HG03097 (cell line): ENCODE data around the gene PITRM1.
"Not testable (repeated sequence)": the region's sequence is repeated elsewhere in the genome, so short reads cannot be mapped to it uniquely, and the experiment has no call there.

Experiments
- ATAC-seq: cut with Tn5 transposase; IDR thresholded peaks from one replicate; pipeline ENCODE4 v1.9.1; 2021; ENCODE audit not compliant: unreplicated experiment, low FRiP score

The PITRM1 gene, protein sequence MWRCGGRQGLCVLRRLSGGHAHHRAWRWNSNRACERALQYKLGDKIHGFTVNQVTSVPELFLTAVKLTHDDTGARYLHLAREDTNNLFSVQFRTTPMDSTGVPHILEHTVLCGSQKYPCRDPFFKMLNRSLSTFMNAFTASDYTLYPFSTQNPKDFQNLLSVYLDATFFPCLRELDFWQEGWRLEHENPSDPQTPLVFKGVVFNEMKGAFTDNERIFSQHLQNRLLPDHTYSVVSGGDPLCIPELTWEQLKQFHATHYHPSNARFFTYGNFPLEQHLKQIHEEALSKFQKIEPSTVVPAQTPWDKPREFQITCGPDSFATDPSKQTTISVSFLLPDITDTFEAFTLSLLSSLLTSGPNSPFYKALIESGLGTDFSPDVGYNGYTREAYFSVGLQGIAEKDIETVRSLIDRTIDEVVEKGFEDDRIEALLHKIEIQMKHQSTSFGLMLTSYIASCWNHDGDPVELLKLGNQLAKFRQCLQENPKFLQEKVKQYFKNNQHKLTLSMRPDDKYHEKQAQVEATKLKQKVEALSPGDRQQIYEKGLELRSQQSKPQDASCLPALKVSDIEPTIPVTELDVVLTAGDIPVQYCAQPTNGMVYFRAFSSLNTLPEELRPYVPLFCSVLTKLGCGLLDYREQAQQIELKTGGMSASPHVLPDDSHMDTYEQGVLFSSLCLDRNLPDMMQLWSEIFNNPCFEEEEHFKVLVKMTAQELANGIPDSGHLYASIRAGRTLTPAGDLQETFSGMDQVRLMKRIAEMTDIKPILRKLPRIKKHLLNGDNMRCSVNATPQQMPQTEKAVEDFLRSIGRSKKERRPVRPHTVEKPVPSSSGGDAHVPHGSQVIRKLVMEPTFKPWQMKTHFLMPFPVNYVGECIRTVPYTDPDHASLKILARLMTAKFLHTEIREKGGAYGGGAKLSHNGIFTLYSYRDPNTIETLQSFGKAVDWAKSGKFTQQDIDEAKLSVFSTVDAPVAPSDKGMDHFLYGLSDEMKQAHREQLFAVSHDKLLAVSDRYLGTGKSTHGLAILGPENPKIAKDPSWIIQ

DNA sequence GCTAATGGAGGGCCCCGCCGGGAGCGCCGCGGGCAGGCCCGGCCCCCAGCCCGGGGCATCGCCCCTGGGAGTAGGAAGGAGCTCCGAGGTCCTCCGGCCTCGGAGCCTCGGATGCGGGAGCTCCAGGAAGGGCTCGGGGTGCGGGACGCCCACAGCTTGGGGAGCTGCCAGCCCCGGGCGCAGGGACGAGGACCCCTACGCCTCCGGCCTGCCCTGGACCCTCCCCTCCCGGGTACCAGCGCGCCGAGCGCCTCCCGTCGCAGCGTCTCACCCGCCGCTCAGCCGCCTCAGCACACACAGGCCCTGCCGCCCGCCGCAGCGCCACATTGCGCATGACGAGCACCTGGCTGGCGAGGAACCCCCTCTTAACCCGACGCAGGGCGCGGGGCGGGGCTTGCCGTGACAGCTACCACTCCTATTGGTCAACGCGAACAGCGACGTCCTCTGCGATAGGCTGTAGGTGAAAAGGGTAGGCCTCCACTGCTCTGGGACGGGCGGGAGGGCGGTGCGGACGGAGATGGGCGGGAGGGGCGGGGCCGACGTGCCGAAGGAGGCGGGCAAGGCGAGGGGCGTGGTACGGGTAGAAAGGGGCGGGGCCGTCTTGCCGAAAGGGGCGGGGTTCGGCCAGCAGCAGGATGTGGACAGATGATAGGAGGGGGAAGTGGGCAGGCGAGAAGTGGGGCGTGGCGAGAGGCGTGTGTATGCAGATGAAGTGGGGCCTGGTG lies at the start of gene PITRM1:
Gene PITRM1 (minus strand): TSS at position 337 of the 725 bp plus-strand sequence. CDS start 10 bp downstream, at position 327.
- peak; percentile 98 for ATAC-seq

DNA sequence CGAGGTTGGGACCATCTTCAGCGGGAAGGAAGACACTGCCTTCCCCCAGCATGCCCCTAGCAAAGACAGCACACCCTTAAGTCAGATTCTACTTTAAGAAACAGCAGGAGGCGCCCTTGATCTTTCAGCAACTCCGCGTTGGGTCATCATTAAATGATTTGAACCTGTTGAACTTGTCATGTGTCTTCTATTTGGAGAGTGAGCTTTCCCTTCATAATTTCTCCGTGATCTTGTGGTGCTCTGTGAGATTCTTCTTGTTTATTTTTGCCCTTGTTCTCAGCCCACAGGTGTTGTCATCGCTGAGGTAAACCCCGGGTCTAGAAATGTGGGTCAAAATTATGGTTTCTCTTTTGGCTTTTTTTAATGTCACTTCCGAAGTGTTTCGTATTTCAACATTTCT lies 49.5 kb upstream of the PITRM1 start:
- no peak for ATAC-seq

DNA sequence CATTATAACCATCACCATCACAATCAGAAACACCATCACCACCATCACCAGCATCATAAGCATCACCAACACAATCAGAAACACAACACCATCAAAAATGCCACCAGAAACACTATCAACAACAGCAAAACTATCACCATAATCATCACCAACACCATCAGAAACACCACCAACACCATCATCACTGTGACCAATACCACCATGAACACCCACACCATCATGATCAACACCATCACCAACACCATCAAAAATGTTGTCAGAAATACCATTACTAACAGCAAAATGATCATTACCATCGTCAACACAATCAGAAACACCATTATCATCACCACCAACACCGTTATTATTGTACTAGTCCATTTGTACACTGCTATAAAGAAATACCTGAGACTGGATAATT lies 49.0 kb upstream of the PITRM1 start:
- ATAC-seq, result not testable (repeated sequence)

DNA sequence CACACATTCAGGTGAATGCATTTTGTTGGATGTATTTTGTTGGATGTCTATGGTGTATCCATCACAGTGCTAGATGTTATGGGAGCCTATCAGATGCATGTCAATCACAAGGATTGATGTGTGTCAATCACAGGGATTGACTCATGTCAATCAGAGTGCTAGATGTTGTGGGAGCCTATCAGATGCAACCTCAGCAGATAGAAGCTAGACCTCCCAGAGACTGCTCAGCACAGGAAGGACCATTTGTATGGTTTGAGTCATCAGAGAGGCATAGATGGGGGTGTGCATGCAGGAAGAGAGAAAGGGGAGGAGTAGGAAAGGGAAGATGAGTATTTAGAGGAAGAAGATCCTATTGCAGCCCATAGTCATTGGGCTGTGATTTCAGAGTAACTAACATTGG lies 48.3 kb upstream of the PITRM1 start:
- no peak for ATAC-seq

DNA sequence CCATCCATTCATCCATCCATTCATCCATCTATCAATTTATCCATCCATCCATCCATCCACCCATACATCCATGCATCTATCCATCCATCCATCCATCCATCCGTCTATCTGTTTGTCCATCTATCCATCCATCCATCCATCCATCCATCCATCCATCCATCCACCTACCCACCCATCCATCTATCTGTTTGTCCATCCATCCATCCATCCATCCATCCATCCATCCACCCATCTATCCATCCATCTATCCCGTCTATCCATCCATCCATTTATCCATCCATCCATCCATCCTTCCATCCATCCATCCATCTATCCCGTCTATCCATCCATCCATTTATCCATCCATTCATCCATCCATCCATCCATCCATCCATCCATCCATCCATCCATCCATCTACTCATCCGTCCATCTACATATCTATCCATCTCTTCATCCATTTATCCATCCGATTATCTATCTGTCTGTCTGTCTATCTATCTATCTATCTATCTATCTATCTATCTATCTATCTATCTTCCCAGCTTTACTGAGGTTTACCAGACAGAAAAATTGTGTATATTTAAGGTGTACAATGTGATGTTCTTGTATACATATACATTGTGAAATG lies 46.5 kb upstream of the PITRM1 start:
- not testable (repeated sequence) for ATAC-seq

DNA sequence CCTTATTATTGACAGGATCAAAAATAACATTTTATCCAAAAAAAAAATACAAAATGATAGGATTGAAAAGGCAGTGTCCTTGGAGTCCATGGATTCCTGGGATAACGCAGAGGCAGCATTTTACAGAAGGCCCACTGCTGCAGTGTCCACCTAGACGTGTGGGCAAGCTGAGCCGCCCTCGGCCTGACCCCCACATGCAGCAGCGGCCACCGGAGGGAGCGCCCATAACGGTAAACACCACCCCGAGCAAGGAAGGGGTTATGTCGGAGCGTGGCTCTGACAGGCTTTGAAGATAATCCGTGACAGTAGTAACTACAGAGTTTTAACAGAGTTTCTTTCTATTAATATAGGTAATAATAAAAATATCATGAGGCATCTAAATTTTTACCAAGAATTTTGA lies 45.3 kb upstream of the PITRM1 start:
- no peak for ATAC-seq

DNA sequence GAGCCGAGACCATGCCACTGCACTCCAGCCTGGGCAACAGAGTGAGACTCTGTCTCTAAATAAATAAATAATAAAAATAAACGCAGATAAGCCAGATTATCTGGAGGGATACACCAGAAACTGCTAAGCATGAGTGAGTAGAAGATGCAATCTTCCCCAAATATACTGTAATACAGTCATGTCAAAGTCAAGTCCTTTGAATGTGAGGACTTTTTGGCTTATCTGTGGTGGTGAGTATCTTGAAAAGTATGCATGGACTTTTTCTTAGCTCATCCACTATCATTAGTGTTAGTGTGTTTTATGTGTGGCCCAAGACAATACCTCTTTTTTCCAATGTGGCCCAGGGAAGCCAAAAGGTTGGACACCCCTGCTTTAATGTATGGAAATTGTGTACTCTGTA lies 44.7 kb upstream of the PITRM1 start:
- no peak for ATAC-seq

DNA sequence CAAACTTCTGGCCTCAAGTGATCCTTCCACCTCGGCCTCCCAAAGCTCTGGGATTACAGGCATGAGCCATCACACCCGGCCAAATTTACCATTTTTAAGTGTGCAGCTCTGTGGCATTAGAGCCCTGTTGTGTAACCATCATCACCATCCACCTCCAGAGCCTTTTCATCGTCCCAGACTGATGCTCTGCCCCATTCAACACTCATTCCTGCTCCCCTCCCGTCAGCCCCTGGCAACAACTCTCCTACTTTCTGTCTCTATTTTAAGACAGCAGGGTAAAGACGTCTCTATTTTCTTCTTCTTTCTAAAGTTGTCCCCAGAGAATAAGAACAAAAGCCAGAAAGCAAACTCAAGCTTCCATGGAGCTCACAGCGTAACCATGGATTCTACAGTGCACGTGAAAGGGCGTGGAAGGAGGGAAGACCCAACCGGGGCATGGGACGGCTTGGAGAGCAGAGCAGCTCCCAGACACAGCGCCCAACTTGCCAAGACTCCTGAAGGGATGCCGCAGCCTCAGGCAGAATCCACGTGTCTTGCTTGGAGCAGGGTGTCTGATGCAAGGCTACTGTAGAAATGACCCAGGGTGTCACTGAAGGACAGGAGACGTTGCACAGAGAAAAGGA lies 42.7 kb upstream of the PITRM1 start:
- no peak for ATAC-seq

DNA sequence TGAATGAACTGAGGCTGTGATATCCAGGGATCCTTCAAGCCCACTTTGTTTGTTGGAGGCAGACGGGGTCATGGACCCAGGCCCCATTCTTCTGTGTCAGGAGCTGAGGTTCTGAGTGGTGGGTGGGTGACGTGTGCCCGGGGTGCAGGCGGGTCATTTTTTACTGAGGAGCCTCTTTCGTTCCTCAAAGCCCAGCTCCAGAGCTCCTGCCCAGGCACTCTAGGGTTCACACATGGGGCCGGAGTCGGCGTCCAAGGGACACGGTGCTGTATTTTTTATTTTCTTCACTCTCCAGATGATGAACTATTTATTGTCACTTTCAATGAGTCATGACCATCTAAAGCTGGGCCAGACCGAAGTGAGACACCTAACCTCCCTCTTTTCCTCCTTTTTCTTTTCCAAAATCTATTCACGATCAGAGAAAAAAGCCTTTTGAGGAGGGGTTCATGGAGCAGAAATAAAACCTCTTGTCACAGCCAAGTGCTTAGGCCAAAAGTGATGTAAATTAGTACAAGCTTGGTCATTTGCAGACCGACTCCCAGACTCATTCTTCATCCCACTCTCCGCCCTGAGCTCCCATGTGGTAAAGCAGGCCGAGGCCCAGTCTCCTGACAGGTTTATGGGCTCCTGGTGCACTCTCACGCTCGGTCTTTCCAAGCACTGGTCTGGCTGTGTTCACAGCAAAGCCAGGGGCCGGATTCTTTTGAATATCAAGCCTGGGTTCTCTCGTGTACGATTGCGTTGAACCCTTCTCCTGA lies 41.4 kb upstream of the PITRM1 start:
- ATAC-seq, result no peak

DNA sequence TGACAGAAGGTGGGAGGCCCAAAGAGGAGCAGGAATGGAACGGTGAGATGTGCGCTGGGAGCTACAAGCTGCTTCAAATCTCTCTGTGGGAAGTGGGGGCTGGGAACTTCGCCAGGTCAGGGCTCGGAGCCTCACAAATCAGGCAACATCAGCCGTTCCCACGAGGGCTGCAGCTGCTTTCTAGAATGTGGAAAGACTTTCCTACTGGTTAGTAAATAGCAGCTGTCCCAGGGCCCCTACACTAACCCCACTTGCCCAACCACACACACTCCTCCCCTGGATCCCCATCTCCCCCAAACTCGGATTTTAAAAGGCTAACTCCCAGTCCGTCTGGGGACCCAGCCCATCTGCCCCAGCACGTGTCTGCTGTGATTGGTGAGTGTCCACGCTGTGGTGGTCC lies 40.6 kb upstream of the PITRM1 start:
- no peak for ATAC-seq

DNA sequence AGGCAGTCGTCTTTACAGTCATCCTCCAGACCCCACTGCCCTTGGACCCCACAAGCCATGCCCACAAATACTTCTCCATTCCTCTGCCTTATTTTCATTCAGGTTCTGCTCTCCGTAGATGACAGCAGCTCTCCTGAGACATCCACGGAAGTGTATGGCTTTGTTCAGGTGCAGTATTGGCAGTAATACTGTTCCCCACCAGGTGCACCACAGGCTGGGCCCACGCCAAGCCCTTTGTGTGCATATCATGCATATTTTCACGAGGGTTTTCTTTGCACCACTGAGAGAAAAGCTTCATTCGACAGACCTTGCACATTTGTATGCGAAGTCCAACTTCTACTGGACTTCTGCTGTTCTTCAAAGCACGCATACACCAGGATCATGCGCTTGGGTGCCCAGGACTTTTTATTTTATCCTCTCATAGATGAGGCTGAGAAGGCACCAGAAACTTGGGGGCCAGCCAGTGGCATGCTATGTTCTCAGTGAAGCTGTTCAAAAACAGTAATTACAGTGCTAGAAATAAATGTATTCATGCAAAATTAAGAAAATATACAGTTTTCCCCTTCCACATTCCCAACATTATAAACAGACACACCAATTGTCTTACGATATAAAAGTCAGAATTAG lies 37.8 kb upstream of the PITRM1 start:
- no peak for ATAC-seq

DNA sequence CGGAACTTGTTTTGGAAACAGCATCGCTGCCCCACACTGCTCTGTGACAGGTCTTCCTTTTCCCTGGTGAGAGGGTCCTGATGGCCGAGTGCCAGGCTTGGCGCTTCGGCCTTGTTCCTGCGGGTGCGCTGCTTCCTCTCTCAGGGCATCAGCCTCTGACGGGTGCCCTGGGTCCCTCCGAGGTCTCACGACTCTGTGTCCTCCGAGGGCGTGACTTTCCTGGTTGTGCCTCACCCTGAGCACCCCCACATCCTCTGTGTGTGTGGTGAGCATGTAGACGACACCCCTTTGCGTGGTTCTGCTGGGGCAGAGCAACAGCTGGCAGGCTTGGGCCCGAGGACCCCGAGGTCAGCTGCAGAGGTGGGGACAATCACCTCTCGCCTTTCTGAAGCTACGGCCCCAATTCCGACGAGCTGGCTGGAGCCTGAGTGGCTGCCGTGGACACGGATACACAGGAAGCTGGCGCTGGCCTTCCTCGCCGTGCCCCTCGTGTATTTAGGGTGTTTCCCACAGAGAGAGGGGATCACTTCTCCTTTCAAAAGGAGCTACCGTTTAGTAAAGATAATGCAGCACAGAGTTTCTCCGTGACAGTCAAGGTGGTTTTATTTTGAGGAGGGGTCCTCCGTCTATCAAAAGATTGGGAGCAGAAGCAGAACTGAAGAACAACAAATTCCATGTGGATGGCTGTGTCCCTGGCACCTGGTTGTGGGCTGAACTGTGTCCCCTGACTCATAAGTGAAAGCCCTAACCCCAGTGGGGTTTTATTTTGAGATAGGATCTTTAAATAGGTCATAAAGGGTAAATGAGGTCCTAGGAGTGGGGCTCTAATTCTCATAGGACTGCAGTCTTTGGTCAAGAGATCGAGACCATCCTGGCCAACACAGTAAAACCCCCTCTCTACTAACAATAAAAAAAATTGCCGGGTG lies 36.2 kb upstream of the PITRM1 start:
- ATAC-seq, result no peak

DNA sequence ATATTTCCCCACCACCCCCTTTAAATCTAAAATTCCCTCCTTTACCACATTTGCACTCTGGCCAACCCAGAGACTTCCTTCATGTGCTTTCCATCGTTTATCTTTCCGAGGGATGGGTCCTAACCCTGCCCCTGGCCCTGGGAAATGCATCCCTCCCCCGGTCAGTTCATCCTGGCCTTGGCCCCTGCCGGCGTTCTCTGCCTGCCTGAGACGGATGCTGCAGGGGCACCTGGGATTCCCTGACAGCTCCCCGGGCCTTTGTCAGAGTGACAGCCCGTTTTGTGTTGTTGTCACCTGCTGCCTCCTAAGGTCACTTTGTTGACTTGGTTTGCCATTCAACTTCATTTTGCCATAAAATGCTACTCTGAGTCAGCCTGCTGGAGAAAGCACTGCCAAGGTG lies 34.8 kb upstream of the PITRM1 start:
- ATAC-seq, result no peak

DNA sequence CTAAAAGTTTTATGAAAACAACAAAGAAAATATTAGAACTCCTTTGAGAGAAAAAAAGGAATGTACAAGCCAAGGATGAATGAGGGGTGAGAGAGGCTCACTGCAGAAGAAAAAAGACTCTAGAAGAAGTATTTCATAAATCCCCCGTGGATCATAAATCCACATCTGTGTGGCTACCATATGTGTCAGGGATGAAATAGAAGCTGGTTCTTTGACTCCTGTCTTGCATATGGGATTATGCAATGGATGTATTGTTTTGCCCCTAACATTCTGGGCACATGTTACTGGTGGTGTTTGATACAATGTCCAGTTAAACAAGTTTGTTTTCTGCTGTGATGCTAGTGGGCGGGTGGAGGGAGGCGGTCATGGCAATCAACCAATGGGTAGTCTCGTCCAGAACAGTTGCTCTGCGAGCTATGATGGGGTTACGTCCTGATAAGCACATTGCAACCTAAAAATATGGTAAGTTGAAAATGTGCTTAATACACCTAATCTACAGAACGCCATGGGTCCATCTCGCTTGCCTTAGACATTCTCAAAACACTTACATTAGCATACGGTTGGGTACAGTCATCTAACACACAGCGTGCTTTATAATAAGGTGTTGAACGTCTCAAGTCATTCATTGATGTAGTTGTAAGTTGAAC lies 34.1 kb upstream of the PITRM1 start:
- no peak for ATAC-seq

DNA sequence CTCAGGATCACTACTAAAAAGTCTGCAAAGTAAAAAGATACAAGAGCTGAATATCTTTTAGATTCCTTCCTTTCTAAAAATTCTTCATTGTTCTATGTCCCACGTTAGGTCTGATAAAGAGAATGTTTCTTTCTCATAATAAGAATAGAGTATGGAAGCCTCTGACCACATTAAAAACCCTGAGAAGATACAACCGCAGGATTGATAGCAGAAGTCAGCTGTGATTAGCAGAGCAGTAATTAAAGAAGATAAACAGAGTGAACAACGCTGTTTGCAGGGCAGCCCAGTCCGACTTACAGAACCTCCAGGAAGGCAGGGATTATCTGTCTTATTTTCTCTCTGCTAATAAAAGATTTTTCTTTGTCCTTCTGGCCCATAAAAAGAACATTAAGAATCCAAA lies 31.4 kb upstream of the PITRM1 start:
- ATAC-seq, result no peak

DNA sequence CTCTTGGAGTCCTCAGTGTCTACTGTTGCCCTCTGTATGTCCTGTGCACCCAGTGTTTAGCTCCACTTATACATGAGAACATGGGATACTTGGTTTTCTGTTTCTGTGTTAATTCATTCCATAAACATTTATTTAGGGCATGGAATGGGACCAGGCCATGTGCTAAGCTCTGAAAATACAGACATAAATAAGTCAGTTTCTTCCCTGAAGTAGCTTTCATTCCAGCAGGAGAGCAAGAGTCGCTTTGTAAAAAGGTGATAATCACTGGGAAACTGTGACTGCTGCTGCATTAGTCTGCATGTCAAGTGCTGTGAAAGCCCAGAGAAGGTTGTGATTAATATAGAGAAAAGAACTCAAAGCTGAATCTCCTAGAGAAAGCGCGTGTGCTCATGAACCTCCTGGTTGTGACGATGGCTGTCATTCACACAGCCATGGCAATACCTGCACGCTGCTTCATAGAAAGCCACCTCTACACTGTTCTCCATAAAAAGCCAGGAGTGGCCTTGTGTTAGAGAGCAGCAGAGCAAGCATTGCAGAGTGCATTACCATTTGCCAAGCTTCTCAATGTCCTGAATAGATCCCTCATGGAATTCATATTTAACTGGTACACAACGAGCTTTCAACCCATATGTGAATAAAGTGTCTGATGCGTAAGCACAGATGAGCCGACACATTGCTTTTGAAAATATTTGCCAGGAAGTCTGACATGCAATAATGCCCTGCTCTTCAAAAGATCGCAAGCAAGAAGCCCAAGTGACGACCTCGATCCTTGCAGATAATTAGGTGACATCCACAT lies 30.6 kb upstream of the PITRM1 start:
- no peak for ATAC-seq
